Fibroblast of gingiva (primary cell): ENCODE results near the gene EGFR.

Experiments used
- DNase-seq: peaks from one replicate; pipeline ENCODE4 v3.0.0-alpha.2; 2011; ENCODE audit warnings: low read depth

The EGFR gene

DNA sequence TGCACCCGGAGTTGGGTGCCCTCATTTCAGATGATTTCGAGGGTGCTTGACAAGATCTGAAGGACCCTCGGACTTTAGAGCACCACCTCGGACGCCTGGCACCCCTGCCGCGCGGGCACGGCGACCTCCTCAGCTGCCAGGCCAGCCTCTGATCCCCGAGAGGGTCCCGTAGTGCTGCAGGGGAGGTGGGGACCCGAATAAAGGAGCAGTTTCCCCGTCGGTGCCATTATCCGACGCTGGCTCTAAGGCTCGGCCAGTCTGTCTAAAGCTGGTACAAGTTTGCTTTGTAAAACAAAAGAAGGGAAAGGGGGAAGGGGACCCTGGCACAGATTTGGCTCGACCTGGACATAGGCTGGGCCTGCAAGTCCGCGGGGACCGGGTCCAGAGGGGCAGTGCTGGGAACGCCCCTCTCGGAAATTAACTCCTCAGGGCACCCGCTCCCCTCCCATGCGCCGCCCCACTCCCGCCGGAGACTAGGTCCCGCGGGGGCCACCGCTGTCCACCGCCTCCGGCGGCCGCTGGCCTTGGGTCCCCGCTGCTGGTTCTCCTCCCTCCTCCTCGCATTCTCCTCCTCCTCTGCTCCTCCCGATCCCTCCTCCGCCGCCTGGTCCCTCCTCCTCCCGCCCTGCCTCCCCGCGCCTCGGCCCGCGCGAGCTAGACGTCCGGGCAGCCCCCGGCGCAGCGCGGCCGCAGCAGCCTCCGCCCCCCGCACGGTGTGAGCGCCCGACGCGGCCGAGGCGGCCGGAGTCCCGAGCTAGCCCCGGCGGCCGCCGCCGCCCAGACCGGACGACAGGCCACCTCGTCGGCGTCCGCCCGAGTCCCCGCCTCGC, at the start of gene EGFR:
Gene EGFR (plus strand): TSS at position 657 of the 830 bp plus-strand sequence. CDS start 261 bp downstream, outside the sequence.
- DNase-seq = peak; percentile 91

DNA sequence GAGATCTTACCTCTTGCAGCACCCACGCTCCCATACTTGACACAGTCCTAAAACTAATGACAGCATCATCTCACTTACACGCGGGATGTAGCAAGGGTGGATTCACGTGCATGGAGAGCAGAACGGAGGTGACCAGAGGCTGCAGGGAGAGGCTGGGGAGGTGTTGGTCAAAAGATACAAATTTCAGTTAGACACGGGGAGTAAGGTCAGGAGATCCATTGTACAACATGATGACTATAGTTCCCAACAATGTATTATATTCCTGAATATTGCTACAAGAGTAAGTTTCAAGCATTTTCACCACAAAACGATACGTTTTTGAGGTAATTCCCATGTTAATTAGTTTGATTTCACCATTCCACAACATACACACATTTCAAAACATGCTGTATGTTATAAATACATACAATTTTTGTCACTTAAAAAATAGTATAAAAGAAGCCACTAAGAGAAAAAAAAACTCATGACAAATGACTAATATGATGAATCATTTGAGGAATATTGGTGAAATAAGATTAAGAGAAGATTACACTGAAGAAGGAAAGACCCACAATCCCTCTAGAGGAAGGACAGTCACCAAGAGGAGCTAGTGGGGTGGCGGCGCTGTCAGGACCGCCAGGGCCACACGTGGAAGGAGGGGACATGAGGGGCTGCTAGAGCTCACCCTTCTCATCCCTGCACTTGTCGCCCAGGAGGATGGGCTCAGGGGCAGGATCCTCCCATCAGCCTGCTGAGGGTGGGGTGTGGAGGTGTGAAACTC, 49.4 kb upstream of the EGFR start:
- no peak for DNase-seq

DNA sequence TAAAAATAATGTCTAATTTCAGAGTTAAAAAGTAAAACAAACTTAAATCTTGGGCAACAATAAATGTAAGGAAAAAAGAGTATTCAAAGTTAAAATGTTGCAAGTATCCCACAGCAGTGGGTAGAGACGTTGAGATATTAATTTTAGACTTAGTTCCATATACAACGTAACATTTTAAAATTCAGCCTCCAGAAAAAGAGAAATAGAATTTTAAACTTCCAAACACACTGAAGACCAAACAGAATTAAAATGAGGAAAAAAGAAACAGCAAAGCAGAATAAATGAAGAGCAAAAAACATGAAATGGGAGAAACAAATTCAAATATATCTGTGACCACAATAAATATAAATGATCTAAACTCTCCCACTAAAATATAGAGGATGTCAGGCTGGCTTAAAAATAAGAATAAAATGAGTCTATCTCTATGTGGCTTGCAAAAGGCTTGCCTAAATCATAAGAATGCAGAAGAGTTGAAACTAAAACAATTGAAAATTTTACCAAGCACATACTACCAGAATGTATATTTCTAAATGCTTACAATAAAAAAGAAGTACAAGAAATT, 46.0 kb upstream of the EGFR start:
- no peak for DNase-seq

DNA sequence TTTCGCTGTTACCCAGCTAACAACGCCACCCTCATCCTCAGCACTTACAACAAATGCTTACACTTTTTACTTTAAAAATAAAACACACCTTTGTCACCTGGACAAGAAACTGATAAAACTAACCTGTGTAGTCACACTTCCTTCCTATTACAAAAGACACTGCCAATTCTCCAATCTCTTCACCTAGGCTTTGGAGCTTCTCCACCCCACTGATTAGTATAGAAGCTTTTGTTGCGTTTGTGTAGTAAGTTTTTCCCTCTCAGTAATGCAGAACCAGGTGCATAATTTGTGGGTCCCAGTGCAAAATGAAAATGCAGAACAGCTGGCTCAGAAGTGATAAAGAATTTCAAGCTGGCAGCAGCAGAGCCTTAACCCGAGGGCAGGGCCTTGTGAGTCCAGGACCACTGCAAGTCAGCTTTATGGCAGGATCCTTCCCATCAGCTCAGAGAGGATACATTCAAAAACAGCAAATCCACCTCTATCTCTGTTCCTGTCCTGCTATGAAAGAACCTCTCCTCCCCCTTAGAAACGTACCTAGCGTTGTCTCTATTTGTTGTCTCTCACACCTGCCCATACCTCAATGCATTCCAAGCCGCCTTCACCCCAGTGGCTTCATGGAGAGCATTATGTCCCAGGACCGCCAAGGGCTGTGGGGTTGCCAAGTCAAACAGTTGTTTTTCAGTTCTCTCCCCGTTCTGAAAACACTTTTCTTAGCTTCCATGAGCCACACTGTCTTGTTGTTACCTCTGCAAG, 40.3 kb upstream of the EGFR start:
- DNase-seq = no peak

DNA sequence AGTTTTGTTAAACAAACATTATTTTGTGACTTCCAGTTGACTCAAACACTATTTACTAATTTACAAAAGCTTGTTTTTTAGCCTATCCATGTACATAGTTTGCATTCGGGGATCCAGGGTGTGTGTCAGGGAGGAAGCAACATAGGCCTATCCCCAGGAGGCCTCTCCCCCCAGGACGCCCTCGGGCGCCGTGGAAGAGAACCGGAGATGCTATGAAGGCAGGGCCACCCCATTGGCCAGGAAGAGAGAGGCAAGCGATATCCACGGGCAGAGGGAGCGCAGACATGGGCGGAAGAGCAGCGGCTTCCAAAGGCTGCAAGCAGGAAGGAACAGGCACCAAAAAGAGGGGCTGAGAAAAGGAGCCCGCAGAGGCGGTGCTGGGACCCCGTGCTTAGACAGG, 38.3 kb upstream of the EGFR start:
- no peak for DNase-seq

DNA sequence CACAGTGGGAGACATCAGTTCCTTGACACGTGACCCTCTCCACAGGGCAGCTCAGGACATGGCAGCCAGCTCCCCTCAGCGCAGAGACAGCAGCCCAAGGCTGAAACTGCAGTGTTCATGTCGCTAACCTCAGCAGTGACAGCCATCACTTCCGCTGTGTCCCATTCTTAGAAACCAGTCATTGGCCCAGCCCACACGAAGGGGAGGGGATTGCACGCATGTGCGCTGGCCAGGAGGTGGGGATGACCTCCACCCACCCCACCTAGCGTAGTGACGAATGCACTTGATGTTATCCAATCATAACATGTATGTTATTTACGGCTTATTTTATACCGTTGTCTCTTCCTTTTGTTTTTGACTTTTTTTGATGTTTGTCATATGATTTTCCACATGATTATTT, 36.9 kb upstream of the EGFR start:
- no peak for DNase-seq

DNA sequence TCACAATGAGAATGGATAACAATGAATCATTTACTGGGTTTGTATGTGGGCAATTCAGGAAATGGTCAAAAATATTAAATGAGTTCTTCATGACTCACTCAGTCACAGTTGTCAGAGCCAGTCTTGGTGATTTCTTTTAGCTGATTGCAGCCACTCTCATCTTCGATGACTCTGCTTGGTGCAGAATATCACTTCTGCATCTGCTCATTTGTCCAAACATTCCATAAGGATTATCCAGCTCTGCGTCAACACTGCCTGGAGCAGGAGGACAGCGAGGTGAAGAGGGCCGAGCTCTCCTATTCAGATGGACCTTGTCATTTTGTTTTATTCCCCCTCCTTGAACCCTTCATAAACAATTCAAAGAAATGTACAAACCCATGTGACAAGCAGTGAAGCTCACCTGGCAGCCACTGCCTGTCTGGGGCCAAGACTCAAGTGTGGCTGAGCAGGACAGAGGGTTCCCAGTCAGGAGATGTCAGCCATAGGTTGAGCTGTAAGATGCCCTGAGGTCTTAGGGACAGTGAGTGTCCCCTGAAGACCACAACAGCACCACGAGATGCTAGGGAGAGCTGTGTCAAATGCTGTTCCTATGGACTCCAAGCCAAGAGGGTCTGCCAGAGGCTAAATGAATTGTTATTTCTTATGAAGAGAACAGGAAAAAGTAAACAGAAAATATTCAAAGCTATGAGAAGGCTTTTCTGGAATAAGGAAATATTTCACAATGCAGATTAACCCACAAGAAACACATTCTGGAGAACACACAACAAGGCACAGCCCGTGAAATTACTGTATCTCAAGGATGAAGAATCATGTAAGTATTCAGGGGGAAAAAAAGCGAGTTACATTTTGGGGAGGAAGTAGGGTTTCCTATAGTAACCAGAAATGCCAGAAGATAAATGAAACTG, 33.1 kb upstream of the EGFR start:
- peak; percentile 74 for DNase-seq

DNA sequence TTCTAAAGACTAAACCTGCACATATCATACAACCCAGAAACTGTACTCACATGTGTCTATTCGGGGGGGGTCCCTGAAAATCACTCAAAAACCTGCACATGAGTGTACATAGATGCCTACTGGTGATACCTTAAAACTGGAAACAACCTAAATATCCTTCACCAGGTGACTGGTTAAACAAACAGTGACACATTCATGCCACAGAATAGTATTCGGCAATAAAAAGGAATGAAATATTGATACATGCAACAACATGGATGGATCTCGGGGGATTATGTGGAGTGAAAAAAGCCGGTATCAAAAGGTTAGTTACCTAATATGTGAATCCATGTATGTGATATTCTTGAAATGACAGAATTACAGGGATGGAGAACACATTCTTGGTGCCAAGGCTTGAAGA, 32.1 kb upstream of the EGFR start:
- no peak for DNase-seq

DNA sequence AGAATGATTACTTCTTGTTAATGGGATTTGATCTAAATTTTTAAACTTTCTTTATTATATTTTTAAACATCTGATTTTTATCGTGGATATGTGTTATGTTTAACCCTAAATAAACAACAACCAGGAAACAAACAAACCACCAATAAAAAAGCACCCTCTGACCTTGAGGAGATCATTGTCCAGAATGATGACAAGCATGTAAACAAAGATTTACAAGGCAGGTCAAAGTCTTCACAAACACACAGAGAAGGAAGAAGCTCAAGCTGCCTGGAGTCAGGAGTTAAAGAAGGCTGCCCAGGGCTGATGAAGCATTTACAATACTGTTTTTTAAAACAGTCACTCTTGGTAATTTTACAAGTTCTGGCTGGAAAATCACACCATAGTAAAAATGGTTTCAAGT, 31.0 kb upstream of the EGFR start:
- DNase-seq = no peak

DNA sequence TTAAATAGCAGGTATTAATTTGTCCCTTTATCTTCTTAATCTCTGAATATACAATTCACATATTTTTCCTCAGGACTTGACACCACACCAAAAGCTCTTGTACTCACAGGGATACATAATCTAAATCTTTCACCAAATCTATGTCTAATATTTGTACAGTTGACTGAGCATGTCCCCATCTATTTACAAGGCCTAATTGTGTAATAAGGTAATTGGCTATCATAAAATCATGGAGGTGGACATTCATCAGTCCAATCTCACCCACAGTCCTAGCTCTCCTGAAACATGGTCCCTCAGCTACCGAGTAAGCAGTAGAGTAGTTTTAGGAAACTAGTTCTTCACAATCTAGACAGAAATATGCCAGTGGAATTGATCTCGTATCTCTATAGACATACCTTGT, 30.3 kb upstream of the EGFR start:
- DNase-seq = no peak

DNA sequence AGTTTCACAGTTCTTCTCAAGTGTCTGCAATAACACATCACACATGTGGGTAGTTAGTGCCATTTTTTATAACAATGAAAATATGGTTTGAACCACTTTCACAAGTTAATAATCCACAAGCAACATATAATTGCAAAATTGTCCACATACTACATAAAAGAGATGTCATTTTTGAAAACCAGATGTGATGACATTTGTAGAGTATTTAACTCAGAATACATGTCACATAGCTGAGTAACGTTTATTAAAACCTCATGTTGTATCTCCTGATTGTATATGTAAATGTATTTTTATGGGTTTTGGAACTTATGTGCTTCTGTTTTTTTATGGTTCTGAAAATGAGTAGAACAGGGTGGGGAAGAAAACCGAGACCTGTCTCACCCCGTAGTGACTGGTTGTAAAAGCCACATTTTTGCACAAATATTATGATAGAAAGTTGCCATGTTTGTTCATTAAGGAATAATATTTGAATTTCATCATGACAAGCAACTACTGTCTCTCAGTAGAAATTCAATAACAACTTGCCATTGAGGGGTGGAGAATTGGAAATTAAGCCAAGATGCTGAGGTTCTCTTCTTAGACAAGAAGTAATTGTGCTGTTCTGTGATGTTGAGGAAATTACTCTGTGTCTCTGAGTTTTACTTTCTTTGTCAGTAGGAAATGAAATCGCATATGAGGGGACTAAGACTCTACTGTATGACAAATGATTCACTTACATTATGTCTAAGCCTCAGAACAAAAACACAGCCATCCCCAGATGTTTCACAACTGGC, 29.2 kb upstream of the EGFR start:
- DNase-seq = peak; percentile 55

DNA sequence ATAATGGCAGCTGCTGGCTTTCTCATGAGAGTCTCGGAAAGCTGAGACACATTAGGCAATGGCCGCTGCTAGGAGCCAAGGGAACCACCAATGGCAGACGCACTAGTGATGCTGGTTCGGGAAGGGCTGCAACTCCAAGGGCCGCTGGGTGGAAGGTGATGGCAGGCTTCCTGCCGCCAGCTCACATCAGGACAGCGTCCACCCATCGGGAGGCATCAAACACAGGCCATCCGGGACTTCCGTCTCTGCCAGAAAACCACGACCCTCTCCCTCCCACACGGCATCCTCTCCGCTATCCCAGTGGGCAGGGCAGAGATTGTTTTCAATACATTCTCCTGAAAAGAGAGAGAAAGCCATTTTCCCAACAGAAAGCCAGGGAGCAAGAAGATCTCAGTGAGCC, 27.5 kb upstream of the EGFR start:
- DNase-seq = no peak

DNA sequence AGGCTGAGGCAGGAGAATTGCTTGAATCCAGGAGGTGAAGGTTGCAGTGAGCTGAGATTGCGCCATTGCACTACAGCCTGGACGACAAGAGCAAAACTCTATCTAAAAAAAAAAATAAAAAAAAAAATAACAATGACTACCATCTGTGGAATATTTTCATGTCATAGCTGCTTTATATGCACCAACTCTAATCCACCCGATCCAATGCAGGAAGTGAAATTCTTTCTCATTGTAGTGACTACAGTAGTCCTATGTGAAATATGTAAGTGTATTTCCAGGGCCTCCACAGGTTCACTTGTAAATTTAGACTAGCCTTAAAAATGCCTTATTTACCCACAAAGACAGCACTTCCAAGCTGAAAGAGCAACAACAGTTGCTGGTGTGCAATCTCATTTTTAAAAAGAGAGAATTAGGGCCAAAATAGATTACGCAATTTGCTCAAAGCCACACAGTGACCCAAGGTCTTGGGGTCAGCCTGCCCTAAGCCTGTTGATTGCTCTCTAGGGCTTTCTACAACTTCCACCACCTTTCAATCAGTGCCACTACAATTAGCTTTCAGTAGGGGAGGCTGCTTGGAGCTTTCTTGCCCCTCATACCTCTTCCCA, 25.8 kb upstream of the EGFR start:
- peak; percentile 48 for DNase-seq

DNA sequence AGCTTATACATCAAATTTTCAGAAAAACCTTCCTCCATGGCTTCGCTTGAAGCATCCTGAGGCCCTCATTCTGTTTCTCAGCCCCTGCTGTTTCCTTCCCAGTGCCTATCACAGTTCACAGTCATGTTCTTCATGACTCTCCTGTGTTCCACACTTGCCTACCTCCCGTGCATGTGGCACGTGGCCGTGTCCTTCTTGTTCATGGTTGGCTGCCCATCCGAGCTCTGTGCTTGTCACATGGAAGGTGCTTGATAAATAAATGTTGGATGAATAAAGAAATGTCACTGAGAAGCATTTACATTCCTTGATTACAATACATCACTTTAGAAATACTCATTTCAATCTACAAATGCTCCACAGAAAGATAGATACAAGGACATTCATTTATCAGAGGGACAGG, 23.7 kb upstream of the EGFR start:
- no peak for DNase-seq

DNA sequence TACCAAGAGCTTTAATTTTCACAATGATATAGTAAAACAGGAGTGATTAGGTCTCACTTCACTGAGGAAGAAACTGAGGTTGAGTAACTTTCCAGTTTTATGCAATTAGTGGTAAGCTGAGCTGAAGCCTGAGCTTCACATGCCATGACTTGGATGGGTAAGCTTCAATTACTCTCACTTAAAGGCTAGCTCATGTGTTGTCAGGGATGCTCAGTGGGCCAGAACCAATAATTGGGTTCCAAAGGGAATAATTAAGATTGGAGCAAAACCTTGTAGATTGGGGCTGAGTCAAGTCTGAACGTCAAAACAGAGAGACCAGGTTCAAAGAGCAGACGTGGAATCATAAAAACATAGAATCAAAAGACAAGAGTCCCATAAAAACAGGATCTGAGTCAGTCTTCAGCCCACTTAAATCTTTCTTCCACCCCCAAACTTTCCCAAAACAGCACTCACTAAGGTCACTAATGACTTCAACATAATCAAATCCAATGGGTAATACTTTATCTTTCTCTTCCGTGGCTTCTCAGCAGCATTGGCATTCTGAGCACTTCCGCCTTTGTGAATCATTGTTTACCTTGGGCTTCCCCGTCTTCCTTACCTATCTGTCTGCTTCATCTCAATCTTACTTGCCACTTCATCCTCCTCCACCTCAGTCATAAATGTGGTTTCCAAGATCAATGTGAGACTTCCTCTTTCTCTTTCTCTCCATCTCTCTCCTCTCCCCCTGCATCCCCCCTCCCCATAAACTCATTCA, 23.0 kb upstream of the EGFR start:
- peak; percentile 62 for DNase-seq

DNA sequence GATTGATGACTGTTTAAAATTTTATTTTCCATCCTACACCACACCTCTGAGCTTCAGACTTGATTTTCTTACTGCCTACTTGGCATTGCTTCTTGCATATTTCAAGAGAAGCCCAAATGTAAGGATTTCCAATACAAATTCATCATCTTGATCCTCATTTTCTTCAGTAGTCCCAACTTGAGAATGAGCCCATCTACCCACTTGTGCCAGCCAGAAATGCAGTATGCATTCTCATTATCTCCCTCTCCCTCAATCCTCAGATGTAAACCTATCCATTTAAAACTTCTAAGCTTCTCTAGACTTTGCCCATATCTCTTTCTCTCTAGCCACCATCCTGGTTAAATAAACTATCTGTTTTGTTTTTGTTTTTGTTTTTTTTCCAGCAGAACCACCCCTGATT, 22.4 kb upstream of the EGFR start:
- no peak for DNase-seq

DNA sequence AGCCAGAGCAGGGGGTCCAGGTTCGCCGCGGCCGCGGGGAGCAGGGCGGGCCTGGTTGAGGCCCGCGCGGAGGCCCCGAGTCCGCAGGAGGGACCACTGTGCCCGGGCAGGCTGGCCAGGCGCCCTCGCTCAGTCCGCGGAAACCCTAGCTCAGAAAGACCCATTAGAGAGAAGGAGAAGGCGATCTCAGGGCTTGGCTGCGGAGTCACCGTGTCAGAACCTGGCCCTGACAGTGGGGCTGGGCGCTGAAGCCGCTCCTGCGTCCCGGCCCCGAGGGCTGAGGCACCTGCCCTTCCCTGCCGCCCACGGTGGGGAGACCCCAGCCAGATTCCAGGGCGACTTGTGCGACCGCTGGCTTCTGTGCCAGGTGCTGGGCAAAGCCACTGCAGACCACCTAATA, 14.2 kb upstream of the EGFR start:
- DNase-seq = no peak

DNA sequence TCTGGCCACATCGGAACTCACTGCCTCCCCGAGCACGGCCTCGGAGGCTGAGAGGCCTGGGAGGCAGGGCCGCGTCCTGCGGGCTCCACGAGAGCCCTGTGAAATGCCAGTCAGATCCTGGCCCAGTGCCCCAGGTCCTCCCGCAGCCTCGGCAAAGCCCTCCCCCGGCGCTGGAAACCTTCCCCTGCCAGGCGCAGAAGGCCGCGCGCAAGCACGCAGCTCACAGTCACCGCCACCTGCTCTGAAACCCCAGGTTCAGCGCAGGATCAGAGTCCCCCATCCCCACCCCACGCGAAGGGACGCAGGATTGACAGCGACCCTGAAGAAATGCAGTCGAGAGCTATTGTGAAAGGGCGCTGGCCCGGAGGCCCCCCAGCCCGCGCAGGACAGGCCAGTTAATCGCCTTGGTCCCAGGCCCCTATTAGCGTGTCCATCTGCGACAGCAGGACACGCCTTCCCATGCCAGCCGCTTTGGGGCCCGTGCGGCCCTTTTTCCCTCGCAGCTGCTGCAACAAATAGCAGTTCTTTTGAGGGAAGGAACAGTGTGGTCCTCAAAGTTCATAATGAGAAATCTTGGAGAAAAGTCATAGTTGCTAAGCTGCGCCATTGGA, 13.5 kb upstream of the EGFR start:
- DNase-seq = no peak

DNA sequence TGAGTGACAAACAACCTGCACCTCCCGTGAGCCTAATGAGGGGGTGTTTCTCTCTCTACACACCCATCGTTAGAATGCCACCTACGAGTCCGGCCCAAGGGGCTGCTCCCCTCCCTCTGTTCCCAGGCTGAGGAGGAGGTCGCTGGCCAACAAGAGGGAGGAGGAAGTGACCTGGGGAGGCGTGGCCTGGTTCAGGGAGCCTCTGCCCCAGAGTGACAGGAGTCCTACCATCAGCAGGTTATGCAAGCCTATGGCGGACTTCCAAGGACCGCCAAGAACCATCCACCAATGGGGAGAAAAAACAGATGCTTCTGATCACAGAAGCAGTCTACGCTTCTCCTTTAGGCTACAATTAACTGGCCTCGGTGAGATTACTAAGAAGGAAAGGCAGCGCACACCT, 12.3 kb upstream of the EGFR start:
- no peak for DNase-seq
